Measurements from ENCODE around the gene DCTN2. TPM values are rescaled to one million over a fixed set of nuclear protein-coding genes. Genes with fewer than 3 reads are reported as not detected.
"Not testable (repeated sequence)": the region's sequence is repeated elsewhere in the genome, so short reads cannot be mapped to it uniquely, and the experiment has no call there.

The DCTN2 gene
- total and polyA plus RNA-seq, 8 donors = 104 to 162 (median 155) TPM

GRCh38 chr12:57518176-57518919, 28.6 kb downstream of the DCTN2 start:
- Histone ChIP-seq H3K4me3 (peak overlapping the region; percentile 8 to 95), H3K27me3 (no peaks in the 10 kb centered on the region), H3K36me3 (peaks cover 0 to 54% of the 10 kb centered on the region in 2 donors), H3K9me3 (no peaks in the 10 kb centered on the region), H3K27ac (peak overlapping the region in 1 of 2 donors; percentile 97), H3K4me1 (peaks cover 29 to 52% of the 10 kb centered on the region in 2 donors)
- no peak for ATAC-seq
- no peak for TF ChIP-seq CTCF (IDR thresholded peaks at IDR 0.05)
- DNase-seq = no peak
- intact Hi-C loops (cut with DNase I) = no loop called here

DNA sequence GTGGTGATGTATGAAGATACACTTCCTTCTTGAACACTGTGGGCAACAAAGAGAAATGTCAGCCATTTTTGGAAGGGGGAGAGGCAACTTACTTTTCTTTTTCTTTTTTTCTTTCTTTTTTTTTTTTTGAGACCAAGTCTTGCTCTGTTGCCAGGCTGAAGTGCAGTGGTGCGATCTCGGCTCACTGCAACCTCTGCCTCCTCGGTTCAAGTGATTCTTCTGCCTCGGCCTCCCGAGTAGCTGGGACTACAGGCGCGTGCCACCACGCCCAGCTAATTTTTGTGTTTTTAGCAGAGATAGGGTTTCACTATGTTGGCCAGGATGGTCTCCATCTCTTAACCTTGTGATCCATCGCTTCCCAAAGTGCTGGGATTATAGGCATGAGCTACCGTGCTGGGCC, 29.3 kb downstream of the DCTN2 start:
- ATAC-seq; H3K9me3 ChIP-seq; H3K27me3 ChIP-seq; DNase-seq; intact Hi-C loops (cut with DNase I); H3K27ac ChIP-seq: not testable (repeated sequence)
- Histone ChIP-seq H3K36me3 (peaks cover 0 to 61% of the 10 kb centered on the region in 2 donors), H3K4me1 (peaks cover 29 to 51% of the 10 kb centered on the region in 2 donors), H3K4me3 (peak overlapping the region in 1 of 2 donors; percentile 95)

- H3K27ac ChIP-seq = peak overlapping the region in 1 of 2 donors; percentile 26
- H3K9me3 ChIP-seq = no peaks in the 10 kb centered on the region
- no peaks in the 10 kb centered on the region for H3K27me3 ChIP-seq
- intact Hi-C loops (cut with DNase I) = no loop called here
- H3K4me1 ChIP-seq = peaks cover 29 to 50% of the 10 kb centered on the region in 2 donors
- H3K36me3 ChIP-seq = peaks cover 0 to 66% of the 10 kb centered on the region in 2 donors
- no peak for TF ChIP-seq CTCF (IDR thresholded peaks at IDR 0.05)
- ATAC-seq = no peak
- H3K4me3 ChIP-seq = no peak overlapping the region
- DNase-seq = no peak
Observed at GRCh38 chr12:57517187-57517586, 29.8 kb downstream of the DCTN2 start.

DNA sequence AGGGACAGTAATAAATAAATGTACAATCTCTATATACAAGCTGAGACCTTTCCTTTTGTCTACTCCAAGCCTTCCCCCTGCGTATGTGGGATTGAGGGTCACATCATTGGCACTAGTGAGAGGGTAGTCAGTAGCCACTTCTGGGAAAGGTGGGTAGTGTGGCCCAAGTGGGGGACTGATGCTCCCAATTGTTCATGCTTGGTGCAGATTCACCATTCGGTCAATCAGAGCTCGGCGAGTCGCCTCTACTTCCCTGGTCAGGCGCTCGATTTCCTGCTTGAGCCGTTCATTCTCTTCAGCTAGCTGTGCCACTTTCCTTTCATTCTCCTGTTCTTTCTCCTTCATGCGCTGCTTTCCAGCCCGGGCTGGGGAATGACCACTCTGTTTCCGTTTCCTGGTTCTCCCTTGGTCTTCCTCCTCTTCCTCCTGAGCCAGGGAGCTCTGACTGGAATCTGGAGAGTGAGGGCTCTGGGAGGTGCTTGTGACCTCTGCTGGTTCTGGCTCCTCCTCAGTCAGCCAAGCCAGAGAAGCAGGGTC, 30.3 kb downstream of the DCTN2 start:
- Histone ChIP-seq H3K4me1 (peaks cover 26 to 45% of the 10 kb centered on the region in 2 donors), H3K9me3 (no peaks in the 10 kb centered on the region), H3K36me3 (peaks cover 0 to 71% of the 10 kb centered on the region in 2 donors), H3K4me3 (no peak overlapping the region), H3K27ac (peak overlapping the region; percentile 26 to 28), H3K27me3 (no peaks in the 10 kb centered on the region)
- no peak for TF ChIP-seq CTCF (IDR thresholded peaks at IDR 0.05)
- no peak for DNase-seq
- no peak for ATAC-seq
- intact Hi-C loops (cut with DNase I) = no loop called here

- H3K4me1 ChIP-seq = peaks cover 19 to 39% of the 10 kb centered on the region in 2 donors
- no peak for ATAC-seq
- H3K9me3 ChIP-seq = no peaks in the 10 kb centered on the region
- peaks cover 0 to 78% of the 10 kb centered on the region in 2 donors for H3K36me3 ChIP-seq
- no peak overlapping the region for H3K27ac ChIP-seq
- no peak for DNase-seq
- H3K4me3 ChIP-seq = no peak overlapping the region
- TF ChIP-seq CTCF (IDR thresholded peaks at IDR 0.05) = no peak
- H3K27me3 ChIP-seq = no peaks in the 10 kb centered on the region
- intact Hi-C loops (cut with DNase I) = no loop called here
Observed at GRCh38 chr12:57515934-57516541, 31.0 kb downstream of the DCTN2 start.

All from left lung (tissue), 10 donors.